HG03575 (cell line): ENCODE results near the gene FANCI.

Experiments used
- ATAC-seq: cut with Tn5 transposase; IDR thresholded peaks from one replicate; pipeline ENCODE4 v1.9.1; 2021; ENCODE audit not compliant: unreplicated experiment, insufficient number of reproducible peaks, low FRiP score; ENCODE audit errors: extremely low read depth

The FANCI gene

DNA sequence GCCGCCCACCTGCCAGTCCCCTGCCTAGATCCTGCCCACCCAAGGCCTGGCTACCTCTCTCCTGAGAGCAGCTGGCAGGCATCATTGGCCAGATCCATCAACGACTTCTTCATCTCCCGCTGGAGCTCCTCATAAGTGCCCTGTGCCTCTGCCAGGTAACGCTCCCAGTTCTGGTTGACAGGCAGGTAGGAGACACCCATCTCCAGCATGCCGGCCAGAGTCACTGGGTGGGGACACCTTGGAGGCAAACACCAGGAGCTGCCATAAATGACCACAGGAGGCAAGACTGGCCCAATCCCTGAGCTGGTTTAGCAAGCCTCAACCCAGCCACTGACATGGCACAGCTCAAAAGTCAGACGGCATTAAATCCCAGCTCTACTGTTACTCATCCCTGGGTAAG, 83.3 kb downstream of the FANCI start:
- no peak for ATAC-seq

DNA sequence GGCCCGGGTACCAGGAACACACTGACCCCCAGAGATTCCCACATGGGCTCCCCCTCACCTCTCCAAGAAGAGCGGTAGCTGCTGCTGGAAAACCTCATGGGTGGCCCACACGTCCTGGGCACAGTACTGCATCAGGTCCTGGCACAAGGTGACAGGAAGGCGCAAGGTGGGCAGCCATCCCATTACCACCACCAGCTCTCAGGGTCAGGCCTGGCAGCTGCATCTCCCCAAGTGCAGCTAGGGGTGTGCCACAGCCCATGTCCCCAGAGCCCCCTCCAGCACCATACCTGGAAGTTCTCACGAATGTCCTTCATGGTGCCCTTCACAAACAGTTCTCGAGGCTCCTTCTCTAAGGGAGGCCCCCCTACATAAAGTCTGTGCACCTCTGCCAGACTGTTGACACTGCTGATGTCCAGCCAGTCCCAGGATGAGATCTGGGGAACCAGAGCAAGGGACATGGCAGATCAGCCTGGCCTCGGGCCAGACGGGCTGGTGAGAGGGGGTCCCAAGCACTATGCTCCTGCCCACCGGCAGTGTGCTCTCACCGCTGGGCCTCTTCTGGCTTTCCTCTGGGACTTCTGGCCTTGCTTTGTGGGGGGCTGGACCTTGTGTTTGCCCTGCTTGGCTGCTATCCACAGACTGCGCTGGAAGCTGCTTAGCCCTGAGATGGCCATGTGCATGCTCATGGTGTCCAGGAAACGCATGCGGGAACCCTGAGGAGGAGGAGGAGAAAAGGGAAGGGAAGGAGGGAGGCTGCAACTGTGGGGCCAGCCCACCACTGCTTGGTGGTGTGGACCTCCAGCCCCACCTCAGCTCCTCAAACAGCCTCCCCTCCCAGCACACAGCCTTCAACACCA, 84.8 kb downstream of the FANCI start:
- no peak for ATAC-seq

DNA sequence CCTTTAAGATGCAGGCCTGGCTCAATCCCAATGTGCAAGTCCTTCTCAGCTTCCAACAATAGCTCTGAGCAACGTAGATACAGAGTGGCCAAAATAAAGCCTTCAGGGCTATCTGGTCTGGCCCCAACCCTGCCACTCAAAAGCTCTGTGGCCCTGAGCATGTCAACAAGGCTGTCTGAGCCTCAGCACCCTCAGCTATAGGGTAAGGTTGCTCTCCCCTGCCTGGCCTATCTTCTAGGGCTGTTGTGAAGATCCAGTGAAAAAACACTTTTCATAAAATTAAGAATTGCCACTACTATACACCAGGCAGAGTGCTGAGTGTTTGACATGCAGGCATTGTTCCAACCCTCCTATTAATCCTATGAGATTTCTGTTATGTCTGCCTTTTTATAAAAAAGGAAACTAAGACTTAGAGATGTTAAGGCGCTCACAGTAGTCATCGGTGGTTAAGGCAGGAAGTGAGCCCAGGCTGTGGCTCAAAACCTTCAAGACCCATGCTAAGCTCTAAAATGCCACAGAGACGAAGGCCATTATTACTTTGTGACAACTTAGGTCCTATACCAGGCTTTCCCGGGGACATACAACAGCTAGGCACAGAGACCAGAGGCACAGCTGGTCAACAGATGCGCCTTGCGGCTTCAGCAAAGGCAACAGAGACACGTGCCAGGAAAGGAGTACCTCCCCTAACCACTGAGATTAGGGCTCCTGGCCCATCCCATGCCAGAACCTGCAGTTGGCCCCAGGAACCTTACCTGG, 85.7 kb downstream of the FANCI start:
- ATAC-seq: no peak

DNA sequence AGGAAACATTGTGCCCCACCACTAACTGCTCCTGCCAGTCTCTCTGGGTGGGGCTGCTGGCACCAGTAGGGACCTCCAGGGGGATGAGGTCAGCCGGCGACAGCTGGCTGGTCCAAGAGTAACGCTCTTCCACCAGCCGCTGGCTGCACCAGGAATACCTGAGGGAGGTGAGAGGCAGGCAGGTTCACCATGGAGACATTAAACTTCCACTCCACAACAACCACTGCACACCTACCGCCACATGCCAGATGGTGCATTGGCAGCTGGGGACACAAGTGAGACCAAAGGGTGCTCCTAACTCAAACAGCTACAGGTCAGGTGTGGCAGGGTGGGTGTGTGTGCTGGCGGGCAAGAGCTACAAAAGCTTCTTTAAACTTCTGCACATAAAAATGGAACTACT, 86.3 kb downstream of the FANCI start:
- no peak for ATAC-seq

DNA sequence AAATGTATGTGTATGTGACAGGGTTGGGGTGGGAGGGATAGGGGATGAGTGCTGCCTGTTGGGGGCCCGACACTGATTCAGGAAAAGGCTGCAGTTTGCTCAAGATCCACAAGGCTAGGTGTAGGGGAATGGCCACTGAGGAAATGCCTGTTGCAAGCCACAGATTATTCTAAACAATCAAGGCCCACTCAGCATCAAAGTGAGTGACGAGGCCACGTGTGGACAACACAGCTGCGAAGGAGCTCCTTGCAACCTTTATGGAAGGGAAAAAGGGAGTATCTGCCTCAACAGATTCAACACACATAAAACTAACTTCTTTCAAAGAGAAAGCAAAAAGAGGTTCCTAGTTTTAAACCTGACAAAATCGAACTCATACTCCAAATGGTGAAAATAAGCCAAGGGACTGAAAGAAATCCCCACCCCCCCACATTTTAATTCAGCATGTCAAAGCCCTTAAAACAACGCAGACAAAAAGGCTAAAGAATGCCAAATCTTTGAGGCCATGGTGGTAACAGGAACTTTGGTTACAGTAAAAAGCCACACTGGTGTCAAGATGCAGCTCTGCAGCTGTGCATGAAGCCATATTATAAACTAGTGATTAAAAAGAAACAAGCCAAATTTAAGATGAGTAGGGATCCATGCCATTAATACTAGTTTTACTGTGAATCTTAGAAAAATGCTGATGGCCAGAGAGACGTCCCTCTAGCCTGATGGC, 87.3 kb downstream of the FANCI start:
- no peak for ATAC-seq

DNA sequence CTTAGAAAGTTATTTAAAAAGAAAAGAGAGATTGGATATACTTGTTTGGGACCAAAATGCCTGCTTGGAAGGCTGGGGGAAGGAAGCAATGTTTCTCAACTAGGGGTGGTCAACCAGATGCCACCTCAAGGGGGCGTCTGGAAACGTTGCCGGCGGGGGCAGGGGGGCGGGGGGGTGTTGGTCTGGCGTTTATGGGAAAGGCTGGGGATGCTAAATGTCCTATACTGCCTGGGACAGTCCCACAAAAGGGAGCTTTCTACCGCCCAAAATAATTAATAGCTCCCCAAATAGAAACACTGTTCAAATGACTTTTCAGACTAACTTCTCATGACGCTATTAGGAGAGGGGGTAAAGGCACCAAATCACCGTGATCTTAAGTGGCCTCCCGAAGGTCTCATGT, 88.7 kb downstream of the FANCI start:
- no peak for ATAC-seq

DNA sequence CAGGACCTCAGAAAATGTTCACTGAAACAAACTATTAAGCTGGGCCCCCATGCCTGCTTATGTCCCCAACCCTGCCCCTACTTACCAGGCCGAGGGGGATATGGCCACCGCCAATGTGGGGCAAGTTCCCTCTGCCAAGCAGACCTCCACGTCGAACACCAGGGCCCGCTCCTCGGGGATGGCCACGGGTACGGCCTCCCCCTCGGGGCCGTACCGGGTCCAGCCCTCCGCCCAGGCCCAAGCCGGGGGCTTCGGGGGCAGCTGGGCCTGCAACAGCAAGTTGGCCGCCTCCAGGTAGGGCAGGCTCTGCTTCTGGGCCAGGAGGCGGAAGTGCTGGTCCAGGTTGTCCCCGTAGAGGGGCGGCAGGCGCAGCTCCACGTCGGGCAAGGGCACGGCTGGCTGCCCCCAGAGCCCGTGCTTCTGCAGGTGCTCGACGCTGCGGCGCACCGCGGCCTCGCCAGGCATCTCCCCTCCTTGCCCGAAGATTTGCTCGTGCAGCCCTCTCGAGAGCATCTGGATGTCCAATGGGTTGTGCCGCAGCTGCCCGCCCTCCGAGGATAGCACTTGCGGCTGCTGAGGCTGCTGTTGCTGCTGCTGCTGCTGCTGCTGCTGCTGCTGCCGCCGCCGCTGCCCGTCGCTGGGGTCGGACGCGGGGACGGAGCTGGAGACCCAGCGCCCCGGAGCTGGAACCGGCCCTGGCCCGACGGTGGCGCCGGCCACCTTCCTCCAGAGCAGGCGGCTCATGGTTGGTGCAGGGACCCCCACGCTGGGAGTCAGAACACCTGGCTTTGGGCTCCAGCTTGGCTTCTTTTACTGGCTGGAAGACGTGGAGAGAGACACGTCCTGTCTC, 89.5 kb downstream of the FANCI start:
- no peak for ATAC-seq

DNA sequence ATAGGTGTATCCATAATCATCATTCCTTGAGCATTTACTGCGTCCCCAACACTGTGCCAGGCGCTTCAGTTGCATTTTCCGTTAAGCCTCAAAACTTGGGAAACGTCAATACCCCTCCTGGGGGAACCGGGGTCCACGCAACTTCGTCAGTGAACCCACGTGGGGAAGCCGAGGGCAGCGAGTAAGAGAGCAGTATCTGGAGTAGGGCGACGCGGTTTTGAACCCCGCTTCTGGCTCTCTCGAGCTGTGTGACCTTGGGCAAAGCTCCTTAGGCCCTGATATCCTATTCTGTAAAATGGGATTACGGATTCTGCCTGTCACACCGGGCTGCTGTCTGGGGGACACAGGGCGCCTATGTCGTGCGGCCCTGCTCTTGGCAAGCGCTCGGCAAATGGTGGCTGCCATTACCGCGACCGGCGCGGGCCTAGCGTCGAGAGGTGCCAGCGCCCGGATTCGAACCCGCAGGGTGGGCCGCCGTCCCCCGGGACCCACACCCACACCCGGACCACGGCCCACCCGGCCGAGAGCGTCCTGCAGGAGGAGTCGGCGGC, 90.3 kb downstream of the FANCI start:
- ATAC-seq: peak; percentile 2

DNA sequence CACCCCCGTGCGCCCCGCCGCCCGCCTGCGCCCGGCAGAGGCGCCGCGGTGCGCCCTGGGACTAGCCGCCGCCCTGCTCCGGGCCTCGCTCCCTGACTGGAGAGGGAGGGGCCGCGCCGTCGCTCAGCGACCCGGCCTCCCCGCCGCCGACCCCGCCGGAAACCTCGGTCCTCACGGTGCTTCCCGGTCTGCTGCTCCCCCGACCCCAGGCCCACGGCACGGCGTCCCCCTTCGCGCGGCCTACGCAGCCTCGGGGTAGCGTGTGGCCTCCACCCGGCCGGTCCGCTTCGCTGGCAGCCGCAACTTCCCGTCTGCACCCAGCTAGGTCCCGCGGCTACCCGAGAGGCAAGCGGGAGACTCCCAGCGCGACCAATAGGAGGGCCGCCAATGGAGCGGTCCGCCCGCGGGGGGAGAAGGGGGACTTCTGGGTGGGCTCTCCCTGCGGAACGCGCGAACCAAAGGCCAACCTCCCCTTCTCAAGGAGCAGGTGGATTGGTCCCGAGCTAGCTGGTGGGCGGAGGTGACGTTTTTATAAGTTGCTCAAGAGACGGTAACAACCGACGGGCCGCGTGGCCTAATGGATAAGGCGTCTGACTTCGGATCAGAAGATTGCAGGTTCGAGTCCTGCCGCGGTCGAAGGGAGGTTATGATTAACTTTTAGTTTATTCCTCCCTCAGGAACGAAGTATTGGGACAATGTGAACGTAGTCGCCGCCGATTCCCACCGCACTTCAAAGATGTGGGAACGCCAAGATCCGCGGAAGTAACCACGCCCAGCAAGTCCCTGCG, 90.9 kb downstream of the FANCI start, which contains the start of gene POLG:
POLG (minus strand) TSS at position 315 of the 788 bp plus-strand sequence. CDS start 1,070 bp downstream, outside the sequence.
- peak; percentile 60 for ATAC-seq

DNA sequence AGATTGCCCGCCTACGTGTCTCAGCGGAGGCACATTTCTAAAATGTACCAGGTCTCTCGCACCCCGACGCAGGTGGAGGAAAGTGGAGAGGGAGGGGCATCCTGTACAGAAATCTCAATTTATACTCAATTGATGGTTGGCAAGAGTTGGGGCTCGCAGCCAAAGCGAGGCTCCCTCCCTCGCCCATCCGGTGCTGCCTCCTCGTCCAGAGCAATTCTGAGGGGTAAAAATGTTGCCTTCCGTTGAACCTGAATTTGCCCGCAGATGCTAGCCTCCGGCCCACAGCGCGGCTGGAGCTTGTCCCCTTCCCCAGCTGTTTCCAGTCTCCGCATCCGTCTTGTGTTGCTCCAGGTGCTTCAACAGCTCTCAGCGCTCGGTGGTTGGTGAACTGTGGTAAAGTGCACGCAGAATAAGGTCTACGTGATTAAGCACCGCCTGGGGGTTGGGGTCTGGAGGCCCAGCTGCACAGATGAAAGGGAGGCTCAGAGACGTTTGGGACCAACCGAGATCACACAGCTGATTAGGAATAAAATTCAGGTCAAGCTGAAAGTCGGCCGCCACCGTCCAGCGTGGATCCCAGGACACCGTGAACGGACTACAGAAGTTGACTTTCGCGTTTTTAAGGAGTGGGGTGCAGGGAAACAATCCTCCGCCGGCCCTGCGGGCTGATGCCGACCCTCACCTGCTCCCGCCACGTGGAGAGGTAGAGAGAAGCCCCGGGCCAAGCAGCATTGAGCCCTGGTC, 91.7 kb downstream of the FANCI start:
- ATAC-seq: no peak

DNA sequence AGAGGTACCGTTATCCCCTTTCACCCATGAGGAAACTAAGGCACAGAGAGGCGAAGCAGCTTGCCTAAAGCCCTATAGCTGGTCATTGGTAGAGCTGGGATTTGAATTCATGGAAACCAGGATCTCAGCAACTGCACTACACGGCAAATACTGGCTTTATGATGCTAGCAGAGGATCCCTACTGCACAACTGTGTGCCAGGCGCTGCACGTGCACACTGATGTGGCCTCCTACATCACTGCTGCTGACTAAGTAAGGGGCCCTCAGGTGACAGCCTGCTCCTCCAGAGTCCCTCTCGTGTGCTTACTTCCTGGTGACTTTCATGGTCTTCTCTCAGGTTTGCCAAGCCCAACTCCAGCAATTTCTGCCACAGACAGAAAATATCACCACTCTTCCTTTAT, 94.3 kb downstream of the FANCI start:
- no peak for ATAC-seq

DNA sequence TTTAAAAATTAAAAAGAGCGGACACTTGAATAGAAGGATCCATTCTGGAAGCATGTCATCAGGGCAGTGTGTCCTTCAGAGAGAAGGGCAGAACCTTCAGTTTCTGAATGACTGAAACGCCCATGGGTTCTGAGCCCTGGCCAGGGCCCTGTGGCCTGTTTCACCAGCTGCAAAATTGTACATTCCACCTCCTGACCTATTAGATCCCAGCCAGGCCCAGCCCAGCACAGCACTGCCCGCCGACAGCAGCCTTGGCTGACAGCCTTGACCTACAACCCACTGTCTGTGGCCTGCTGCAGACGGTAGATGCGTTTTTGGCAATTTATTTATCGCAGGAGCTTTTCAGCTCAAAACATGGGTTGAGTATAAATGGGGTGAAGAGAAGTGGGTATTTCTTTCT, 96.8 kb downstream of the FANCI start:
- no peak for ATAC-seq

DNA sequence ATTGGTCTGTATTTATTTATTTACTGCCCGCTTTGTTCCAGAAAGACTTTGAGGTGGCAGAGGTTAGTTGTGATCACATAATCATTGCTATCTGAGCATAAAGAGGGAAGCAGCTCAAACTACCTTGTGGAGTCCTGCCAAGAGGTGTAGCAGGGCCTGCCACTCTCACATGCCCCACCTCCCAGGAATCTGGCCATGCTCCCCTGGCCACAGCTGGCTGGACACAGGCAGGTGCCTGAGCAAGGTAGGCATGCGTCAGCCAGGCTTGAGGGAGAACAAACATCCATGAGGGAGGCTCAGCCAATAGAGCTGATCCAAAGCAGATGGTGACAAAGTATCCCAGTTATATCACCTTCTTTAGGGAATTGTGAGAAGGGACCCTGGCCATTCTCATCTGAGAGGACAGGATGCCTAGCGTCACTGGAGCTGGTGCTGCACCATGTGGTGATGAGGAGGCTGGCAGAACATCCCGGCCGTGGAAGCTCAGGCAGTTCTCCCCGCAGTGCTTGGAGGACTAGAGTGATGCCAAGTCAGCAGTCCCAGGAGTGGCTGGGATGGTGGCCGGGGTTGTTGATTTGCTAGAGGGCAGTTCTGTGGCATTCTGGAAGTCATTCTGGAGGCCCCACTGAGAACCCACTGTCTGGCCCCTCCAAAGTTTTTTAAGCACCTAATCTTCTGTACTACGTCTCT, 97.7 kb downstream of the FANCI start:
- ATAC-seq: no peak

DNA sequence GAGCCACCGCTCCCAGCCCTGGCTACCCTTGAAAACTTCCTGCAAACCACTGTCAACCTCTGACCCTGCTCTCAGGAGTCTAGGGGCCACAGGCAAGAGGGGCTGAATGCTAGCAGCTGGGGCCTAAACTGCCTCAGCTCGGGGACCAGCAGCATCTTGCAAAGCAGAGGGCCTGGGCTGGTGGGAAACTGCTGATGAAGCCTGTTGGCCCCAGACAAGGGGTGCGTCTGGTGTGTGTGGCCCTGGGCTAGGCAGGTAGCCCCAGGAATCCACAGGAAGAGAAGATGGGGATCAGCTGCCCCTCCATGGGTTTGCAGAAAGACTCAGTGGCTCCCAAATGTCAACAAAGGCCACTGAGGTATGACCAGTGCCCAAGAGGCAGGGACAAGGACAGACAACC, 99.1 kb downstream of the FANCI start:
- ATAC-seq: no peak

DNA sequence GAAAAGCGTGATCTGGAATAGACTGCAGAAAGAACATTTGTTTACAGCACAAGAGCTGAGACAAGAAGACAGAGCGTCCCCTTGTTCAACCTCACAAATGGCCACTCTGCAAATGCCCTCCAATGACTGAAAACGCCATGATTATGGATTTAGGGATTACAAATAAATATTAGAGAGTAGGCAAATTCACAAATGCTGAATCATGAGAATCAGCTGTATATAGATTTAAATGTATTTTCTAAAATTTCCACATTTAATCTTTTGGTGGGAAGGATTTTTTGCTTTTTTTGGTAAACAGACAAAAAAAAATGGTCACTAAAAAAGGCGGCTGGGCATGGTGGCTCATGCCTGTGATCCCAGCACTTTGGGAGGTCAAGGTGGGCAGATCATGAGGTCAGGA, 101.5 kb downstream of the FANCI start:
- ATAC-seq: no peak

DNA sequence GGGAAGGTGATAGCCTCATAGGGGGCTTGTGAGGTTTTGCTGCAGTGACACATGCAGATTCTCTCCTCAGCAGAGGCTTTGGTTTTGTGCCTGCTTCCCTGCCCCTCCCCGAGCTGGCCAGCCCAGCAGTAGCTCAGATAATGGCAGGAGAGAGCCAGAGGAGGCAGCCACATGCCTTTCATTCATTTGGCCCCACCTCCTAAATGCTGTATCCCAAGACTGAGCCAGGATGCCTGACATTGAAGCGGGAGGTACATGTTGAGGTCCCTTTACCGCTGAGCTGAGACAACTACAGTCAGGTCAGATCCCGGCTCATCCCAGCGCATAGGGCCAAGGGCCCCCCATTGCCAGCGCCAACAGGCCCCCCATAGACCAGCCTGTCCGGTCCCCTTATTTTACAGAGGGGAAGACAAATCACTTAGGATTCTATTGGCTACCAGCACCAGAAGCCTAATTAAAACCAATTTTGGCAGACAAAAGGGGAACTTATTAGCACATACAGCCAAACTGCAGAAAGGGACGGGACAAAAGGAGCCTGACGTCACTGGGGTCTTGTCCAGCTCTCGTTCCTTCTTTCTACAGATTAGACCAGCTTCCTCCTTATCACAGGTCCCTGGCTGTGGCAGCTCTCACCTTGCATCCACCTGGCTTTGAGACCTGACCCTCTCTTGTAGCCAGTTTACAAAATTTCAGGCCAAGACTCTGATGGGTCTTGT, 102.9 kb downstream of the FANCI start:
- no peak for ATAC-seq
